SK-N-MC (cell line): ENCODE measurements around the gene NKIRAS2.

Experiments
- EZH2 ChIP-seq: fragments of 200-600 bp; sonication (generic); IDR thresholded peaks from one replicate; pipeline ENCODE4 v1.6.1; 2017; ENCODE audit warnings: antibody characterized with exemption
- FOXP2 ChIP-seq: optimal IDR thresholded peaks from 2 replicates; pipeline ENCODE3; 2011; ENCODE audit warnings: mild to moderate bottlenecking, moderate library complexity; ENCODE audit not compliant: insufficient read depth; ENCODE audit errors: extremely low read length, control extremely low read depth
- POLR2AphosphoS5 ChIP-seq: IDR thresholded peaks from 2 replicates; pipeline ENCODE4 v1.6.1; 2012; ENCODE audit warnings: mild to moderate bottlenecking, low read depth, low read length, borderline replicate concordance

GRCh38 chr17:42017866-42018200 is 2.1 kb upstream of the NKIRAS2 start:
- TF ChIP-seq POLR2AphosphoS5 (no peak), EZH2 (no peak), FOXP2 (no peak)
